Measurements from ENCODE around the gene SMPD3.

The SMPD3 gene

GRCh38 chr16:68480084-68480995 lies 32.0 kb upstream of the SMPD3 start:
- H3K36me3 Mint-ChIP-seq (ENCODE audit: low read depth) = no peaks in the 10 kb centered on the region
- no peak overlapping the region for H3K27ac Mint-ChIP-seq
- H3K4me1 Mint-ChIP-seq (ENCODE audit: low read depth) = peaks cover 2% of the 10 kb centered on the region
- H3K9me3 Mint-ChIP-seq = no peaks in the 10 kb centered on the region
- no peak overlapping the region for H3K4me3 Mint-ChIP-seq
- H3K27me3 Mint-ChIP-seq (ENCODE audit: low read depth) = peaks cover 22% of the 10 kb centered on the region

- no peaks in the 10 kb centered on the region for H3K9me3 Mint-ChIP-seq
- H3K4me1 Mint-ChIP-seq (ENCODE audit: low read depth) = no peaks in the 10 kb centered on the region
- H3K36me3 Mint-ChIP-seq (ENCODE audit: low read depth) = no peaks in the 10 kb centered on the region
- H3K27ac Mint-ChIP-seq = no peak overlapping the region
- H3K27me3 Mint-ChIP-seq (ENCODE audit: low read depth) = peaks cover 19% of the 10 kb centered on the region
- no peak overlapping the region for H3K4me3 Mint-ChIP-seq
Measured at GRCh38 chr16:68479271-68479670, 31.0 kb upstream of the SMPD3 start.

- H3K4me3 Mint-ChIP-seq = no peak overlapping the region
- peaks cover 19% of the 10 kb centered on the region for H3K27me3 Mint-ChIP-seq (ENCODE audit: low read depth)
- no peaks in the 10 kb centered on the region for H3K9me3 Mint-ChIP-seq
- no peaks in the 10 kb centered on the region for H3K36me3 Mint-ChIP-seq (ENCODE audit: low read depth)
- no peak overlapping the region for H3K27ac Mint-ChIP-seq
- H3K4me1 Mint-ChIP-seq (ENCODE audit: low read depth) = peaks cover under 1% of the 10 kb centered on the region
Measured at GRCh38 chr16:68478526-68479250, 30.4 kb upstream of the SMPD3 start.

GRCh38 chr16:68475071-68475470 lies 26.8 kb upstream of the SMPD3 start:
- H3K4me1 Mint-ChIP-seq (ENCODE audit: low read depth) = peaks cover 12% of the 10 kb centered on the region
- H3K4me3 Mint-ChIP-seq = no peak overlapping the region
- peaks cover 4% of the 10 kb centered on the region for H3K27me3 Mint-ChIP-seq (ENCODE audit: low read depth)
- no peak overlapping the region for H3K27ac Mint-ChIP-seq
- no peaks in the 10 kb centered on the region for H3K36me3 Mint-ChIP-seq (ENCODE audit: low read depth)
- no peaks in the 10 kb centered on the region for H3K9me3 Mint-ChIP-seq

GRCh38 chr16:68473358-68474070 lies 25.2 kb upstream of the SMPD3 start:
- Mint-ChIP-seq H3K4me1 (ENCODE audit: low read depth) (peaks cover 26% of the 10 kb centered on the region), H3K27me3 (ENCODE audit: low read depth) (peaks cover 4% of the 10 kb centered on the region), H3K27ac (no peak overlapping the region), H3K9me3 (no peaks in the 10 kb centered on the region), H3K4me3 (no peak overlapping the region), H3K36me3 (ENCODE audit: low read depth) (no peaks in the 10 kb centered on the region)

GRCh38 chr16:68472581-68472980 lies 24.3 kb upstream of the SMPD3 start:
- Mint-ChIP-seq H3K4me1 (ENCODE audit: low read depth) (peaks cover 32% of the 10 kb centered on the region), H3K27me3 (ENCODE audit: low read depth) (no peaks in the 10 kb centered on the region), H3K9me3 (no peaks in the 10 kb centered on the region), H3K27ac (no peak overlapping the region), H3K36me3 (ENCODE audit: low read depth) (no peaks in the 10 kb centered on the region), H3K4me3 (no peak overlapping the region)

GRCh38 chr16:68470461-68471150 lies 22.3 kb upstream of the SMPD3 start:
- peak overlapping the region; percentile 84 for H3K27ac Mint-ChIP-seq
- peaks cover 9% of the 10 kb centered on the region for H3K27me3 Mint-ChIP-seq (ENCODE audit: low read depth)
- no peaks in the 10 kb centered on the region for H3K9me3 Mint-ChIP-seq
- H3K36me3 Mint-ChIP-seq (ENCODE audit: low read depth) = no peaks in the 10 kb centered on the region
- peaks cover 34% of the 10 kb centered on the region for H3K4me1 Mint-ChIP-seq (ENCODE audit: low read depth)
- H3K4me3 Mint-ChIP-seq = peak overlapping the region; percentile 79

GRCh38 chr16:68469796-68470460 lies 21.6 kb upstream of the SMPD3 start:
- Mint-ChIP-seq H3K27me3 (ENCODE audit: low read depth) (peaks cover 9% of the 10 kb centered on the region), H3K36me3 (ENCODE audit: low read depth) (no peaks in the 10 kb centered on the region), H3K9me3 (no peaks in the 10 kb centered on the region), H3K4me1 (ENCODE audit: low read depth) (peaks cover 34% of the 10 kb centered on the region), H3K4me3 (peak overlapping the region; percentile 79), H3K27ac (peak overlapping the region; percentile 84)

- peak overlapping the region; percentile 43 for H3K27ac Mint-ChIP-seq
- H3K4me1 Mint-ChIP-seq (ENCODE audit: low read depth) = peaks cover 34% of the 10 kb centered on the region
- no peaks in the 10 kb centered on the region for H3K9me3 Mint-ChIP-seq
- no peaks in the 10 kb centered on the region for H3K36me3 Mint-ChIP-seq (ENCODE audit: low read depth)
- H3K27me3 Mint-ChIP-seq (ENCODE audit: low read depth) = peaks cover 12% of the 10 kb centered on the region
- no peak overlapping the region for H3K4me3 Mint-ChIP-seq
Measured at GRCh38 chr16:68468842-68469241, 20.5 kb upstream of the SMPD3 start.

GRCh38 chr16:68466174-68466573 lies 17.9 kb upstream of the SMPD3 start:
- no peak overlapping the region for H3K4me3 Mint-ChIP-seq
- H3K27me3 Mint-ChIP-seq (ENCODE audit: low read depth) = peaks cover 12% of the 10 kb centered on the region
- H3K36me3 Mint-ChIP-seq (ENCODE audit: low read depth) = peaks cover 2% of the 10 kb centered on the region
- no peak overlapping the region for H3K27ac Mint-ChIP-seq
- peaks cover 27% of the 10 kb centered on the region for H3K4me1 Mint-ChIP-seq (ENCODE audit: low read depth)
- no peaks in the 10 kb centered on the region for H3K9me3 Mint-ChIP-seq

GRCh38 chr16:68463904-68464303 lies 15.6 kb upstream of the SMPD3 start:
- Mint-ChIP-seq H3K27ac (no peak overlapping the region), H3K4me3 (no peak overlapping the region), H3K9me3 (no peaks in the 10 kb centered on the region), H3K36me3 (ENCODE audit: low read depth) (peaks cover 2% of the 10 kb centered on the region), H3K27me3 (ENCODE audit: low read depth) (peaks cover 22% of the 10 kb centered on the region), H3K4me1 (ENCODE audit: low read depth) (peaks cover 12% of the 10 kb centered on the region)

- Mint-ChIP-seq H3K9me3 (no peaks in the 10 kb centered on the region), H3K27ac (no peak overlapping the region), H3K36me3 (ENCODE audit: low read depth) (peaks cover 2% of the 10 kb centered on the region), H3K4me1 (ENCODE audit: low read depth) (no peaks in the 10 kb centered on the region), H3K27me3 (ENCODE audit: low read depth) (peaks cover 23% of the 10 kb centered on the region), H3K4me3 (no peak overlapping the region)
Measured at GRCh38 chr16:68460067-68460466, 11.8 kb upstream of the SMPD3 start.

GRCh38 chr16:68459457-68459856 lies 11.1 kb upstream of the SMPD3 start:
- no peak overlapping the region for H3K4me3 Mint-ChIP-seq
- no peaks in the 10 kb centered on the region for H3K9me3 Mint-ChIP-seq
- H3K4me1 Mint-ChIP-seq (ENCODE audit: low read depth) = no peaks in the 10 kb centered on the region
- no peak overlapping the region for H3K27ac Mint-ChIP-seq
- H3K27me3 Mint-ChIP-seq (ENCODE audit: low read depth) = peaks cover 23% of the 10 kb centered on the region
- H3K36me3 Mint-ChIP-seq (ENCODE audit: low read depth) = peaks cover 2% of the 10 kb centered on the region

- no peaks in the 10 kb centered on the region for H3K4me1 Mint-ChIP-seq (ENCODE audit: low read depth)
- no peak overlapping the region for H3K27ac Mint-ChIP-seq
- no peaks in the 10 kb centered on the region for H3K9me3 Mint-ChIP-seq
- peaks cover 20% of the 10 kb centered on the region for H3K27me3 Mint-ChIP-seq (ENCODE audit: low read depth)
- no peak overlapping the region for H3K4me3 Mint-ChIP-seq
- H3K36me3 Mint-ChIP-seq (ENCODE audit: low read depth) = peaks cover 2% of the 10 kb centered on the region
Measured at GRCh38 chr16:68458551-68458950, 10.2 kb upstream of the SMPD3 start.

All from T-helper 1 cell treated with Interleukin-12 subunit alpha and Interleukin-12 subunit beta and Interleukin-4 antibody, amounts not matched to agents 30 μg/mL and 1 μg/mL, for 36 hours (primary cell).